HTR-8/SVneo (cell line): ENCODE data around the gene PPP1R9A.
A peak's percentile ranks its signal among the peaks of the same experiment; 100 is the strongest.

Experiments used
- DNase-seq: peaks from one replicate; pipeline ENCODE4 v3.0.0; 2011; ENCODE audit warnings: low spot score, mixed read lengths; ENCODE audit not compliant: insufficient read length
- FAIRE-seq: peaks from 2 replicates; lab custom pipeline; 2011; peaks lifted over from hg19 to GRCh38; lab: Jason Lieb, UNC

The PPP1R9A gene

GRCh38 chr7:95155965-95156364, 248.6 kb downstream of the PPP1R9A start:
- FAIRE-seq, result no peak
- no peak for DNase-seq

DNA sequence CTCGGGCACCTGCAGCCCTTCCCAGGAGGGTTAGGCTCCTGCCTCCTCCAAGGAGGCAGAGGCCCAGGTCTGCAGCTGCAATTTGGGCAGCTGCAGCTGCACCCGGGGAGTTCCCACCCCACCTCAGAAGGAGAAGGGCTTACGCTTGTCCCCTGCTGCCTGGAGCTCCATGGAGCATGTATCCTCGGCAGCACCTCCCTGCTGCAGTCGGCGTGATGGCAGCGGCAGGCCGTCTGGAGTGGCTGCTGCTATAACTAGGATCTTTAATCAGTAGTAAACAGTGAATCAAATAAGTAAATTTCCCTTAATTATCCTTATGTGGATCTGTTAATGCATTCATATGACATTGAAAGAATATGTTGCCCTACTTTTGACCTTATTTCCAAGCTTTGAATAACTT, 250.0 kb downstream of the PPP1R9A start:
- FAIRE-seq (no peak), DNase-seq (no peak)

DNA sequence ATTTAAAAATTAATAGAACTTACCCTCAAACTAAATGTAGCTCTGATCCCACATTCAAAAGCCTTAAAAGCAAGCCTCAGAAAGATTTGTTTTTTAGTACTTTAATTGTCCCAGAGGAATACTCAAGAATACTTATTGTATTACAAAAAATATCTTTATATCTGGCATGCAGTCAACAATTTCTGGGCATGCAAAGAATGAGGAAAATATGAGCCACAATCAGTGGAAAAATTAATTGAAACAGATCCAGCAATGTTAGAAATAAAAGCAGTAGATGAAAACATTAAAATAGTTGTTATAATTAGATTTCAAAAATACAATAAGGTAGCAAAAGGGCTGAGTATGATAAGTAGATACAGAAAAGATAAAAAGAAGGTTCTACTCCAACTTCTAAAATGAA, 262.3 kb downstream of the PPP1R9A start:
- DNase-seq (no peak), FAIRE-seq (no peak)

GRCh38 chr7:95172420-95172819, 265.0 kb downstream of the PPP1R9A start:
- no peak for FAIRE-seq
- no peak for DNase-seq

DNA sequence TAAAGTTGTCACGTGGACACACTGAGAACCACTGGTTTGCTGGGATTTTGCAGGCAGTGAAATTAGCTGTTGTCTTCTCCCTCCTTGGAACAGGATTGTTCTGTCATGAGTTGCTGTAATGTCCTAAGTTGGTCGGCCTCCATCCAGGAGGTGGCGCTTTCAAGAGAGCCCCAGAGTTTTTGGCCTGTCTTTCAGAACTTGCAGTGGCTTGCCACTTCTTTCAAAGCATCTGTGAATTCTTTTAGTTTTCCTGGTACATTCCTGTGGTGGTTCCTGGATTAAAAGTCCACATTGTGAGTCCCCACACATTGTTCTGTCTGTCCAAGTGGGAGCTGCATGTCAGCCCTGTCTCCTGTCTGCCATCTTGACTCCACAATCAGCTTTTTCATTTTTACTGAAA, 283.1 kb downstream of the PPP1R9A start:
- DNase-seq, result no peak
- no peak for FAIRE-seq

DNA sequence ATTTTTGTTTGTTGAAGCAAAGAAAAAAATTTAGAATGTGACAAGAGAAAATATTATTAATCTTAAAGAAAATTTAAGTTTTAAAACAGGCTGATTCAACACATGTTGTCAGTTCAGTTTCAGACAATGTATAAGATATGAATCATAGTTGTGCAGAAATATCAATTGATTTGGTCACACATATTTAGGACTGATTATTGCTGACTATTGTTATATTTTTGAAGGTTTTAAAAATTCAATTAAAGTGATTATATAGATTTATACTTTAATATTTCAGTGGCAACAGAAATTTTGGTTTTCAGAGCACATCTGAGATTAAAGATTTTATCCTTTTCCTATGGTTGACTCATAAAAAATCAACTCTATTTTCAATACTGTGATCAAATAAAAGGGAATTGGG, 284.4 kb downstream of the PPP1R9A start:
- FAIRE-seq, result no peak
- no peak for DNase-seq

DNA sequence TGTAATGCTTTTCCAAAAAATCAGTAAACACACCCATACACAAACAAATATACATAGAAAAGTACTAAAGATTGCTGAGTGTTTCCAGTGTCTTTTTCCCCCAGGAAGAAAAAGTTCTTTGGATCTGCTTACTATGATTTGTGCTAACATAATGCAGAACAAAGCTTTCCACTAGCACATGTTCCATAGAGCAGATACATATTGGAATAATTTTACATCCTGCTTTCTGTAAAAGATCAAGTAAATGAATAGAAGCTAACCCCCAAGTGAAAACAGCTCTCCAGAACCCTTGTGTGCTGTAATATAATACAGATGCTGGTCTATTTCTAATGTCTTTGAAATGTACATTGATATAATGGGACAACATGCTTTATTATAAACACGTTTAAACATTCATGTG, 291.5 kb downstream of the PPP1R9A start:
- DNase-seq (no peak), FAIRE-seq (no peak)

DNA sequence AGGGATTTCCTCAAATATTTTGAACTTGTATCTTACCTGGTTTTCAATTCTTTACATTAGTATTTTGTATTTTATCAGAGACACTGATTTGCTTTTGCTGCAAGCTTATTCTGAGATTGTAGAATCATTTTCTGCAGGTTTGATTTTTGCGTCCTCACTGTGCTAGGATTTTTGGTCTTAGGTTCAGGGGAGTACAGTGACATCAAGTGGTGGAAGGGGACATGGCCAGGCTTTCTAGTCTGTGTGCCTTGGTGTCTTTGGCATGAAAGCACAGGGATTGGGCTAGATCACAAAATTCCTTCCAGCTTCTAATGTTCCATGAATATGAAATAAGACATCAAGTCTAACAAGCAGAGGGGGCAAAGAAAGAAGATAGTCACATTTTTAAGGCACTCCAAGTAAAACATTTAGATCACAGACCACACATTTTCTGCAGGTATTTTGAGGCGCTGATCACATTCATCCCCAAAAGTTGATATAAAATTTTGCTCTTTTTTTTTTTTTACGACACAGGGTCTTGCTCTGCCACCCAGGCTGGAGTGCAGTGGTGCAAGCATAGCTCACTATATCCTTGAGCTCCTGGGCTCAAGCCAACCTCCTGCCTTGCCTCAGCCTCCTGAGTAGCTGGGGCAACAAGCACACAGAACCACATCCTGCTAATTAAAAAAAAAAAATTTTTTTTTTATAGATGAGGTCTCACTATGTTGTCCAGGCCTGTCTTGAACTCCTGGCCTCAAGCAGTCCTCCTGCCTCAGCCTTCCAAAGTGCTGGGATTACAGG, 292.6 kb downstream of the PPP1R9A start:
- no peak for FAIRE-seq
- peak; percentile 14 for DNase-seq

- FAIRE-seq (no peak), DNase-seq (no peak)
Observed at GRCh38 chr7:95200741-95201140, 293.3 kb downstream of the PPP1R9A start.

- FAIRE-seq, result no peak
- DNase-seq, result no peak
Observed at GRCh38 chr7:95201727-95202126, 294.3 kb downstream of the PPP1R9A start.

DNA sequence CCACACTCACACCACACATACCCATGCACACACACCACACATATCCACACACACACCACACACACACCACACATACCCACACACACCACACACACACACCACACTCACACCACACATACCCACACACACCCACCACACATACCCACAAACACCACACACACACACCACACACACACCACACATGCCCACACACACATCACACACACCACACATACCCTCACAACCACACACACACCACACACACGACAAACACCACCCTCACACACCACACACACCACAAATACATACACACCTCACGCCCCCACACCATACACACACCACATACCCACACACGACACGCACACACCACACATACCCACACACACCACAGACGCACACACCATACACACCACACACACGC, 297.2 kb downstream of the PPP1R9A start:
- DNase-seq (no peak), FAIRE-seq (peak; percentile 98)

- no peak for FAIRE-seq
- peak; percentile 4 for DNase-seq
Observed at GRCh38 chr7:95205665-95206225, 298.4 kb downstream of the PPP1R9A start.

GRCh38 chr7:95209276-95209675, 301.9 kb downstream of the PPP1R9A start:
- DNase-seq (no peak), FAIRE-seq (no peak)

DNA sequence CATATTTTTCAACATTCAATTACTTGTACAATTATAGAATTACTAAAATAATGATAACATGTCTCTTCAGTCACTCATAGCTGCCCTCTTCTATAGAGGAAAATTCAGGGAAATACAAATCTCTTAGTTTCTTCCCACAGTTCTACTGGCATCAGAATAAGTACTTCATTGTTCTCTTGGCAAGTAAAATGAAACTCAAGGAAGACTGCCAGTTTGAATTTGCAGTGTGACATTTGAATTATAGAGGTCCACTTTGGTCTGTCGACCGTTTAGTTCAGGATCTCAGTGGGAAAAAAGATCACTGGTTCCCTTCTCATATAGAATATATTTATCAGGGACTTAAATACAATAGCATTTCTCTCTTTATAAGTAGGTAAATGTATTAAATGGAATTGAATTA, 302.4 kb downstream of the PPP1R9A start:
- no peak for FAIRE-seq

DNA sequence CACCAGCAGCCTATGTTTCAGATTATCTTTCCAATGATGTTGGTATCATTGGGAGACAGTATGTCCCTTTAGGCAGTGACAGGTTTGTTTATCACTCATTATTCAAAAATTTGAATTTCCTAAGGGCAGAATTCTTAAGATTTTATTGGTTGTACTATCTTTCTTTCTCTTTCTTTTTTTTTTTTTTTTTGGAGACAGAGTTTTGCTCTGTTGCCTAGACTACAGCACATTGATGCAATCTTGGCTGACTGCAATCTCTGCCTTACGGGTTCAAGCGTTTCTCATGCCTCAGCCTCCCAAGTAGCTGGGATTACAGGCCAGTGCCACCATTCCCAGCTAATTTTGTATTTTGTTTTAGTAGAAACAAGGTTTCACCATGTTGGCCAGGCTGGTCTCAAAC, 305.8 kb downstream of the PPP1R9A start:
- FAIRE-seq (no peak), DNase-seq (no peak)

More for the DNA sequence above, 302.4 kb downstream of the PPP1R9A start:
- DNase-seq, result no peak

GRCh38 chr7:95213809-95214492, 306.6 kb downstream of the PPP1R9A start:
- DNase-seq, result no peak
- no peak for FAIRE-seq

DNA sequence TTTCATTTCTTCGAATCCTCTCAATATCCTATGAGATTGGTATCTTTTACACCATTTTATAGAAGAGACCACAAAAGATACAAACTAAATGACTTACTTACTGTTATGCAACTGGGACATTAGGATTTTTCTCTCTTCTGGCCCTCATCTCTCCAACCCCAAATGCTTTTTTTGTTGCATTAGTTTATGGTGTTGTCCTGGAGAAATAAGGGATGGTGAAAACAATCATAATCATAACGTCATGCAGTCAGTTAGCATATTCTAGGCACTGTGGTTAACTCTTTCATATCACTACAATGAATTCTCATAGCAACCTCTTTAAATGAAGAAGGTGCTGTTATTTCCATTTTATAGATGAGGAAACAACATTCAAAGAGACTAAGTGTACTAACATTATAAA, 312.3 kb downstream of the PPP1R9A start:
- FAIRE-seq (no peak), DNase-seq (no peak)

DNA sequence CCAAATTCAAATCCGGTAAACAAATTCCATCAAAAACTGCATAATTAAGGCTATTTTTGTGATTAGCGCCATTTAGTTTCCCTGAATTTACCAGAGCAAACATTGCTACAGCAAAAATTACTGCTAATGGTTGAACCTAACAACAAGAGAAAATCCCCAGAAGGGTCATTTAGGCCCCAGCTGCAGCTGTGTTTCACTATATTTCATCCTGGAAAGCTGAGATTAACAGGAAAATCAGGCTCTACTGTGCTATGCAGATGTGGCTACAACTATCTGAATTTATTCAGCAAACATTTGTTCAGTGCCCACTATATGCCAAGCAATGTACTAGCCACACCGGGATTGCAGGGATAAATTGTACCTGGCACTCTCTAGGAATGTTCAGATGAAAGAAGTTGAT, 312.9 kb downstream of the PPP1R9A start:
- FAIRE-seq (no peak), DNase-seq (no peak)

- FAIRE-seq (no peak), DNase-seq (no peak)
Observed at GRCh38 chr7:95225301-95225700, 317.9 kb downstream of the PPP1R9A start.

DNA sequence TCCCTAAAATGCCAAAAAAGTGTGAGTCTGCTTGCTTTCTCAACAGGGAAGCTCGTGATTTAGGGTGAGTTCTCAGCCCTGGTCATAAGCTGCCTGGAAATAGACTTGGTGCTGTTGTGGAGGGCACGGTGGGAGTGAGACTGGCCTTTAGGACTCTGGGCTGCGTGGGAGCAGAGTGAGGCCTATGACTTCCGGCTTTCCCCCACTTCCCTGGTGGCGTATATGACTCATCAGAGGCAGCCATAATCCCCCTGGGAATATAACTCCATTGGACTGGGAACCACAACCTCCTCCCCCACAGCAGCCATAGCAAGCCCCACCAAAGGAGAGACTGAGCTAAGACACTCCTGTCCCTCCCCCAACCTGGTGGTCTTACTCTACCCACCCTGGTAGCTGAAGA, 321.9 kb downstream of the PPP1R9A start:
- FAIRE-seq (no peak), DNase-seq (no peak)

DNA sequence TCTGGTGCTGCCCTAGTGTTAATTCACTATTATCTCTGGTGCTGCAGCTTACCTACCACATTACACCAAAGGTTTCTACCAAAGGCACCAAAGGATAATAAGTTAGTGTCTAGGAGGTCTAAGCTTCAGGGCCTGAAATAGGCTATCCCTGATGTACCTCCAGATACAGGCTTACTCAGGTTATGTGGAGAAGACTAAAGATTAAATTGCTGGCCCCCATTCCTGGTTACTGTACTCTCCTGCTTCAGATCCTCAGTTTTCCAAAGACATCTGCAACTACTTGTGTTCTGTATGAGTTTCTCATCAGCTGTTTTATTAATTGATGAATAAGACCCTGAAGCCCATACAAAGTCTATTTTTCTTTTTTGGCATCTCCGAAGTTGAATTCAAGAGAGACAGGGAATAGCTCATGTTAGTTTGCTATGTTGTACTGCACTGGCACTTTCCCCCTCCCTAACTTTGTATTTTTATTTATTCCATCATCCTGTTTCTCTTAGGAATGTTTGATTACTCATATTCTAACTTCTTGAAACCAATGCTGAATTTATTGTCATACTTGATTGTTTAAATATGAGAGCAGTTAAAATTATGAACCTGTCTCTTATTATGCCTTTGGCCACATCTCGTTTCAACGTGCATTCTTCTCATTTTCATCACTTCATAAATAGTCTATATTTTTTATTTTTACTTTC, 331.0 kb downstream of the PPP1R9A start:
- DNase-seq (no peak), FAIRE-seq (no peak)
